Inflammatory macrophage treated with lipopolysaccharide for 1 hour (primary cell): ENCODE data around the gene USP24.
A peak's percentile ranks its signal among the peaks of the same experiment; 100 is the strongest.
"Not testable (repeated sequence)": the region's sequence is repeated elsewhere in the genome, so short reads cannot be mapped to it uniquely, and the experiment has no call there.

Source experiments
- DNase-seq, 2 donors: peaks; one replicate each; pipeline ENCODE4 v3.0.0-alpha.2; 2020 to 2022

The USP24 gene

DNA sequence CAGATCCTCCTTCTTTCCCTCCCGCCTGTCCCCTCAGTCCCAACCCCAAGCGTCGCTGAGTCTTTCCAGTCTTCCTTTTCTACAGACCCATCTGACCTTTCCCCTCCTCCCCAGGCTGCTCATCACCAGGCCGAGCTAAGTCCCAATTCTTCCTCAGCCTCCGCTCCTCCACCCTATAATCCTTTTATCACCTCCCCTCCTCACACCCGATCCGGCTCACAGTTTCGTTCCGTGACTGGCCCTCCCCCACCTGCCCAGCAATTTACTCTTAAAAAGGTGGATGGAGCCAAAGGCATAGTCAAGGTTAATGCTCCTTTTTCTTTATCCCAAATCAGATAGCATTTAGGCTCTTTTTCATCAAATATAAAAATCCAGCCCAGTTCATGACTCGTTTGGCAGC, 191.0 kb downstream of the USP24 start:
- not testable (repeated sequence) for DNase-seq

DNA sequence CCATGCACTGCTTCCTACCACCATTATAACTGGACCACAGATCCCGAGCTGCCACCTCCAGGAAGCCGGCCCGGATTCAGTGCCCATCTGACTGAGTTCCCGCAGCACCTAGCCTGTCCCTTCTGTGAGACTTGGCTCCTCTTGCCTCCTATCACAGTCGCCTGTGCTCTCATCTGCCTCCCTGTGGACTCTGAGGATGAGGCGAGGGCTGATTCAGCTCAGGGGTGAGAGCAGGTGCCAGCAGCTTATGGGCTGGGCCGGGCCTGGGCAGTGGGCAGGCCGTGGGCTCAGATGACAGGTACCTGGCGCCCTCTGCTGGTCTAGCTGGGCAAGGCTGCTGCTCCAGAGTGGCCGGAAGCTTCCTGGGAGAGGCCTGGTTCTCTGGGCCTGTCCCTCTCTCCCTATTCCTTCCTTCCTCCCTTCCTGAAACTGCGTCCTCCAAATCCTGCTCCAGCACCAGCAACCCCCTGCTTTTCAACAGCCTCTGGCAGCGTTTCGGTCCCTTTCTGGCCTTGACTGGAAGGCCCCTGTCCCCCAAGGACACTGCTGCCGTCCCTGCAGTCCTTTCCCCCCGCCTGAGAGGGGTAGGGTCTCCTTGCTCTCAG, 193.1 kb downstream of the USP24 start:
- DNase-seq: peak; percentile 53 to 84

DNA sequence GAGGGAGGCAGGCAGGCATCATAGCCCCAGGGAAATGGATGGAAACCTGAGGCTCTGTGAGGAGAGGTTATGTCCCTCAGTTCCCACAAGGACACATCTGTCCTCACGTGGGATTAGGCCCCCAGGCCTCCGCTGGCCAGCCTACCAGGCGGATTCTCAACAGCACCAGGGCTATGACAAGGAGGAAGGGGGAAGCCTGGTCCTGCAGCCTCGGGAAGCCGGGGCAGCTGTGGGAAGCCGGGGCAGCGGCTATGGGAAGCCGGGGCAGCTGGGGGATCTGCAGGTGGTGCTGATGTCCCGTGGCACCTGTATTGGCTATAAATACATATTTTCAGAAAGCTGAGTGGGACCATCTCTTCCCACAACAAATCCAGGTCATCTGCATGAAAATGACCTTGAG, 196.8 kb downstream of the USP24 start:
- DNase-seq: no peak
